ENCODE results near the gene C1QB.

DNA sequence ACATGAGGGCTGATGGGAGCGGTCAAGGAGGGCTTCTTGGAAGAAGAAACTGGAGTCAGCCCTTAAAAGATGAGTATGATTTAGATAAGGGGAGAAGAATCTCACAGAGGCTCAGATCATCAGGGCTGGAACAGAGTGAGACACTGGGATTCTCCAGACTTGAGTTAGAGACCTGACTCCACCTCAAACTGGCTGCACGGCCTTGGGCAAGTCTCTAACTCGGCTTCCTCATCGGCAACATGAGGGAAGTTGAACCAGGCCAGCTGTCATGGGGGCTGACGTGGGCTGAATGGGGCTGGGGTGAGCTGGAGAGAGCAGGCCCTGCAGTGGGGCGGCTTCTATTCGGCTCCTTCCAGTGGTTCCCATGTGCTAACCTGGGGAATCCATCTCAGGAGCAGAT is 7.1 kb upstream of the C1QB start:
- TF ChIP-seq PAX5 (IDR thresholded peaks at IDR 0.05; ENCODE audit: insufficient read depth, low read length, severe bottlenecking): no peak
- TF ChIP-seq POLR2A (IDR thresholded peaks at IDR 0.05; ENCODE audit: low read depth, low read length): no peak
- TF ChIP-seq TAF1 (IDR thresholded peaks at IDR 0.05; ENCODE audit: low read depth, low read length): no peak
- no peak for TF ChIP-seq POLR2AphosphoS5 (IDR thresholded peaks at IDR 0.05; ENCODE audit: low read depth, low read length)
- TF ChIP-seq SPI1 (IDR thresholded peaks at IDR 0.05; ENCODE audit: low read depth, low read length): no peak
